ENCODE results near the gene RAB31. TPM values are rescaled to one million over a fixed set of nuclear protein-coding genes. Genes with fewer than 3 reads are reported as not detected.
A peak's percentile ranks its signal among the peaks of the same experiment; 100 is the strongest.
"Not testable (repeated sequence)": the region's sequence is repeated elsewhere in the genome, so short reads cannot be mapped to it uniquely, and the experiment has no call there.

Gene RAB31
- total RNA-seq, 1 experiment from 2014 or later = 9.5 TPM

GRCh38 chr18:9669016-9669415 is 39.1 kb upstream of the RAB31 start:
- Histone ChIP-seq H3K27me3 (replicated peaks; ENCODE audit: control insufficient read depth, insufficient read depth, low read length) (no peaks in the 10 kb centered on the region), H3K36me3 (ENCODE audit: control insufficient read depth, insufficient read depth, low read length) (no peaks in the 10 kb centered on the region), H3K4me1 (peaks cover 15% of the 10 kb centered on the region), H3K9me3 (no peaks in the 10 kb centered on the region), H3K4me3 (ENCODE audit: low read depth, low read length) (no peak overlapping the region)
- no peak for DNase-seq
- peaks cover 28% of the 10 kb centered on the region for H3K4me1 Mint-ChIP-seq (ENCODE audit: low read depth, unreplicated experiment)
- intact Hi-C loops (cut with micrococcal nuclease; ENCODE audit: unreplicated experiment) = no loop called here
- BruUV-seq (replicated peaks) = no TSS peak
- CTCF ChIA-PET = interaction anchor here (0.6 kb wide), 1 partner anchor 94 kb away, joined by 3 read pairs; no protein-coding TSS in a partner anchor
- H3K27me3 Mint-ChIP-seq (ENCODE audit: insufficient read depth, unreplicated experiment) = no peaks in the 10 kb centered on the region
- POLR2A ChIA-PET = no interaction called here
- TF ChIP-seq, protein P1, sequence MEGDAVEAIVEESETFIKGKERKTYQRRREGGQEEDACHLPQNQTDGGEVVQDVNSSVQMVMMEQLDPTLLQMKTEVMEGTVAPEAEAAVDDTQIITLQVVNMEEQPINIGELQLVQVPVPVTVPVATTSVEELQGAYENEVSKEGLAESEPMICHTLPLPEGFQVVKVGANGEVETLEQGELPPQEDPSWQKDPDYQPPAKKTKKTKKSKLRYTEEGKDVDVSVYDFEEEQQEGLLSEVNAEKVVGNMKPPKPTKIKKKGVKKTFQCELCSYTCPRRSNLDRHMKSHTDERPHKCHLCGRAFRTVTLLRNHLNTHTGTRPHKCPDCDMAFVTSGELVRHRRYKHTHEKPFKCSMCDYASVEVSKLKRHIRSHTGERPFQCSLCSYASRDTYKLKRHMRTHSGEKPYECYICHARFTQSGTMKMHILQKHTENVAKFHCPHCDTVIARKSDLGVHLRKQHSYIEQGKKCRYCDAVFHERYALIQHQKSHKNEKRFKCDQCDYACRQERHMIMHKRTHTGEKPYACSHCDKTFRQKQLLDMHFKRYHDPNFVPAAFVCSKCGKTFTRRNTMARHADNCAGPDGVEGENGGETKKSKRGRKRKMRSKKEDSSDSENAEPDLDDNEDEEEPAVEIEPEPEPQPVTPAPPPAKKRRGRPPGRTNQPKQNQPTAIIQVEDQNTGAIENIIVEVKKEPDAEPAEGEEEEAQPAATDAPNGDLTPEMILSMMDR (IDR thresholded peaks at IDR 0.05; ENCODE audit: insufficient read depth in 1 of 2, low read depth in 1 of 2, low read length in 1 of 2, severe bottlenecking in 1 of 2, unreplicated experiment in 1 of 2) = no peak
- no peaks in the 10 kb centered on the region for H3K36me3 Mint-ChIP-seq (ENCODE audit: insufficient read depth, unreplicated experiment)
- no peak overlapping the region for H3K4me3 Mint-ChIP-seq (ENCODE audit: unreplicated experiment)
- peaks cover 9% of the 10 kb centered on the region for H3K9me3 Mint-ChIP-seq (ENCODE audit: unreplicated experiment)
- H3K27ac Mint-ChIP-seq (ENCODE audit: unreplicated experiment) = no peak overlapping the region

GRCh38 chr18:9671214-9671613 is 36.9 kb upstream of the RAB31 start:
- no peak overlapping the region for H3K4me3 Mint-ChIP-seq (ENCODE audit: unreplicated experiment)
- no peaks in the 10 kb centered on the region for H3K36me3 ChIP-seq (ENCODE audit: control insufficient read depth, insufficient read depth, low read length)
- no TSS peak for BruUV-seq (replicated peaks)
- TF ChIP-seq, protein P1 (IDR thresholded peaks at IDR 0.05; ENCODE audit: insufficient read depth in 1 of 2, low read depth in 1 of 2, low read length in 1 of 2, severe bottlenecking in 1 of 2, unreplicated experiment in 1 of 2) = no peak
- DNase-seq = no peak
- intact Hi-C loops (cut with micrococcal nuclease; ENCODE audit: unreplicated experiment) = loop anchor here (5.0 kb wide), 1 partner anchor 36 kb away; the partner anchor contains the start of gene RAB31
- H3K4me3 ChIP-seq (ENCODE audit: low read depth, low read length) = no peak overlapping the region
- H3K27me3 ChIP-seq (replicated peaks; ENCODE audit: control insufficient read depth, insufficient read depth, low read length) = no peaks in the 10 kb centered on the region
- peaks cover 26% of the 10 kb centered on the region for H3K4me1 Mint-ChIP-seq (ENCODE audit: low read depth, unreplicated experiment)
- no peaks in the 10 kb centered on the region for H3K9me3 Mint-ChIP-seq (ENCODE audit: unreplicated experiment)
- H3K4me1 ChIP-seq = peaks cover 5% of the 10 kb centered on the region
- no peaks in the 10 kb centered on the region for H3K27me3 Mint-ChIP-seq (ENCODE audit: insufficient read depth, unreplicated experiment)
- peaks cover 4% of the 10 kb centered on the region for H3K36me3 Mint-ChIP-seq (ENCODE audit: insufficient read depth, unreplicated experiment)
- H3K9me3 ChIP-seq = no peaks in the 10 kb centered on the region
- no peak overlapping the region for H3K27ac Mint-ChIP-seq (ENCODE audit: unreplicated experiment)
- ChIA-PET POLR2A (no interaction called here), CTCF (no interaction called here)

GRCh38 chr18:9673296-9674251 is 34.5 kb upstream of the RAB31 start:
- H3K36me3 ChIP-seq (ENCODE audit: control insufficient read depth, insufficient read depth, low read length) = no peaks in the 10 kb centered on the region
- TSS peak; percentile 90 for BruUV-seq (replicated peaks)
- Mint-ChIP-seq H3K36me3 (ENCODE audit: insufficient read depth, unreplicated experiment) (peaks cover 4% of the 10 kb centered on the region), H3K4me3 (ENCODE audit: unreplicated experiment) (peak overlapping the region; percentile 67), H3K9me3 (ENCODE audit: unreplicated experiment) (no peaks in the 10 kb centered on the region), H3K4me1 (ENCODE audit: low read depth, unreplicated experiment) (peaks cover 26% of the 10 kb centered on the region), H3K27ac (ENCODE audit: unreplicated experiment) (peak overlapping the region; percentile 96), H3K27me3 (ENCODE audit: insufficient read depth, unreplicated experiment) (no peaks in the 10 kb centered on the region)
- H3K4me3 ChIP-seq (ENCODE audit: low read depth, low read length) = no peak overlapping the region
- CTCF ChIA-PET = interaction anchor here (0.6 to 2.7 kb wide), 13 partner anchors 10 to 466 kb away, joined by 3 to 21 read pairs (median 5); no protein-coding TSS in a partner anchor
- intact Hi-C loops (cut with micrococcal nuclease; ENCODE audit: unreplicated experiment) = loop anchor here (1.0 to 5.0 kb wide), 5 partner anchors 26 to 98 kb away; partner anchors contain the start of gene RAB31
- no peaks in the 10 kb centered on the region for H3K9me3 ChIP-seq
- POLR2A ChIA-PET = interaction anchor here (0.5 to 1.2 kb wide), 15 partner anchors 10 to 747 kb away, joined by 3 to 9 read pairs (median 4); no protein-coding TSS in a partner anchor
- H3K27me3 ChIP-seq (replicated peaks; ENCODE audit: control insufficient read depth, insufficient read depth, low read length) = no peaks in the 10 kb centered on the region
- H3K4me1 ChIP-seq = peaks cover 5% of the 10 kb centered on the region
- peak; percentile 85 to 87 for DNase-seq
- TF ChIP-seq, protein P1 (IDR thresholded peaks at IDR 0.05; ENCODE audit: insufficient read depth in 1 of 2, low read depth in 1 of 2, low read length in 1 of 2, severe bottlenecking in 1 of 2, unreplicated experiment in 1 of 2) = peak; percentile 18 to 46

- H3K4me1 ChIP-seq; H3K4me3 Mint-ChIP-seq (ENCODE audit: unreplicated experiment); H3K4me3 ChIP-seq (ENCODE audit: low read depth, low read length); H3K9me3 ChIP-seq; H3K27me3 Mint-ChIP-seq (ENCODE audit: insufficient read depth, unreplicated experiment); H3K27me3 ChIP-seq (replicated peaks; ENCODE audit: control insufficient read depth, insufficient read depth, low read length); H3K9me3 Mint-ChIP-seq (ENCODE audit: unreplicated experiment); DNase-seq; POLR2A ChIA-PET; BruUV-seq (replicated peaks); H3K36me3 Mint-ChIP-seq (ENCODE audit: insufficient read depth, unreplicated experiment); intact Hi-C loops (cut with micrococcal nuclease; ENCODE audit: unreplicated experiment); H3K36me3 ChIP-seq (ENCODE audit: control insufficient read depth, insufficient read depth, low read length); H3K27ac Mint-ChIP-seq (ENCODE audit: unreplicated experiment): not testable (repeated sequence)
- CTCF ChIA-PET = interaction anchor here (0.6 kb wide), 1 partner anchor 8 kb away, joined by 3 read pairs; no protein-coding TSS in a partner anchor
- peaks cover 22% of the 10 kb centered on the region for H3K4me1 Mint-ChIP-seq (ENCODE audit: low read depth, unreplicated experiment)
Measured at GRCh38 chr18:9678216-9678615, 29.9 kb upstream of the RAB31 start.
